B cell (primary cell): Measurements from ENCODE around the gene BPIFB2. TPM values are rescaled to one million over a fixed set of nuclear protein-coding genes. Genes with fewer than 3 reads are reported as not detected.

Experiments used
- ATAC-seq: fragments of 200-7000 bp; cut with Tn5 transposase; one replicate; pipeline ENCODE4 v1.10.0; 2021; ENCODE audit warnings: low read depth, mild to moderate bottlenecking, moderate number of reproducible peaks, moderate library complexity
- CTCF ChIA-PET: fragments of 350-600 bp; sonication (Branson Sonifier 250); formaldehyde crosslinking; loops from one replicate; lab custom pipeline; 2021; ENCODE audit warnings: antibody characterized with exemption, inconsistent platforms; lab: Charles Lee
- POLR2A ChIA-PET: fragments of 350-600 bp; sonication (Branson Sonifier 250); formaldehyde crosslinking; loops from one replicate; lab custom pipeline; 2021; ENCODE audit warnings: antibody characterized with exemption; lab: Charles Lee
- DNase-seq: peaks from one replicate; pipeline ENCODE4 v3.0.0; 2013
- H2AFZ ChIP-seq: 2 replicates; pipeline ENCODE4 v1.6.1; 2012; ENCODE audit warnings: mild to moderate bottlenecking, low read depth, low read length; ENCODE audit not compliant: insufficient read depth, poor library complexity, severe bottlenecking
- H3K27ac ChIP-seq, 2 donors: 1 replicate in 1 of 2; 2 replicates in 1 of 2; pipeline ENCODE4 v1.5.1; 2012 to 2013; ENCODE audit warnings: low read length in 2 of 2, mild to moderate bottlenecking in 2 of 2, moderate library complexity in 1 of 2
- H3K27me3 ChIP-seq, 4 experiments: fragments of 200-600 bp in 1 of 4; sonication (generic) in 1 of 4; replicated peaks in 1 of 4; 1 replicate in 2 of 4; 2 replicates in 2 of 4; pipeline versions ENCODE4 v1.6.1 to v1.7.0; 2013 to 2016; ENCODE audit warnings: low read length in 3 of 4, mild to moderate bottlenecking in 2 of 4, mixed read lengths in 1 of 4, moderate library complexity in 1 of 4; ENCODE audit not compliant: insufficient read depth in 4 of 4, control insufficient read depth in 3 of 4; ENCODE audit errors: control extremely low read depth in 1 of 4
- H3K36me3 ChIP-seq, 2 experiments: replicated peaks in 1 of 2; 1 replicate in 1 of 2; 2 replicates in 1 of 2; pipeline versions ENCODE4 v1.6.1 to v1.7.1; 2013; ENCODE audit warnings: low read length in 1 of 2; ENCODE audit not compliant: insufficient read depth in 2 of 2, control insufficient read depth in 1 of 2; ENCODE audit errors: control extremely low read depth in 1 of 2, extremely low read depth in 1 of 2
- H3K4me1 ChIP-seq, 2 donors: fragments of 200-600 bp in 1 of 2; sonication (generic) in 1 of 2; 1 replicate in 1 of 2; 2 replicates in 1 of 2; pipeline versions ENCODE4 v1.5.1 to v1.6.1; 2013 to 2017; ENCODE audit warnings: low read length in 2 of 2; ENCODE audit not compliant: control insufficient read depth in 2 of 2, insufficient read depth in 2 of 2
- H3K4me2 ChIP-seq: replicated peaks from 2 replicates; pipeline ENCODE3; 2012; ENCODE audit warnings: mild to moderate bottlenecking, low read depth, low read length; ENCODE audit not compliant: poor library complexity, severe bottlenecking
- H3K4me3 ChIP-seq, 5 experiments: fragments of 200-600 bp in 1 of 5; sonication (generic) in 1 of 5; 1 replicate in 3 of 5; 2 replicates in 2 of 5; pipeline versions ENCODE4 v1.5.1 to v1.7.0; 2011 to 2016; ENCODE audit warnings: low read length in 4 of 5, mild to moderate bottlenecking in 4 of 5, low read depth in 2 of 5, control low read depth in 1 of 5, moderate library complexity in 1 of 5; ENCODE audit not compliant: insufficient read depth in 1 of 5; ENCODE audit errors: control extremely low read depth in 1 of 5, extremely low read depth in 1 of 5
- H3K79me2 ChIP-seq: fragments of 200-600 bp; sonication (generic); one replicate; pipeline ENCODE4 v1.6.0; 2016; ENCODE audit warnings: low read length; ENCODE audit not compliant: control insufficient read depth, insufficient read depth
- H3K9ac ChIP-seq: fragments of 200-600 bp; sonication (generic); 2 replicates; pipeline ENCODE4 v1.6.1; 2017; ENCODE audit warnings: mild to moderate bottlenecking, low read length, moderate library complexity
- H3K9me3 ChIP-seq, 3 donors: one replicate each; pipeline versions ENCODE4 v1.6.1 to v1.7.1; 2013; ENCODE audit warnings: low read length in 2 of 3; ENCODE audit not compliant: control insufficient read depth in 2 of 3, insufficient read depth in 1 of 3; ENCODE audit errors: control extremely low read depth in 1 of 3
- H4K20me1 ChIP-seq: 2 replicates; pipeline ENCODE4 v1.6.0; 2012; ENCODE audit warnings: mild to moderate bottlenecking, low read length; ENCODE audit not compliant: insufficient read depth, control insufficient read depth, poor library complexity, severe bottlenecking
- H3K27ac Mint-ChIP-seq: one replicate; pipeline ENCODE4 v1.8.0; 2021; ENCODE audit warnings: mixed read lengths
- H3K27me3 Mint-ChIP-seq: one replicate; pipeline ENCODE4 v1.8.0; 2021; ENCODE audit warnings: mixed read lengths
- H3K4me1 Mint-ChIP-seq: one replicate; pipeline ENCODE4 v1.8.0; 2021; ENCODE audit warnings: mixed read lengths
- H3K4me3 Mint-ChIP-seq: one replicate; pipeline ENCODE4 v1.8.0; 2021; ENCODE audit warnings: mixed read lengths
- H3K9me3 Mint-ChIP-seq: one replicate; pipeline ENCODE4 v1.8.0; 2022; ENCODE audit warnings: mixed read lengths; ENCODE audit not compliant: insufficient read depth
- CTCF ChIP-seq: fragments of 200-600 bp; IDR thresholded peaks from one replicate; pipeline ENCODE4 v1.8.0; 2022; ENCODE audit warnings: antibody characterized with exemption, mild to moderate bottlenecking
- EZH2 ChIP-seq: IDR thresholded peaks from 2 replicates; pipeline ENCODE4 v1.6.1; 2012; ENCODE audit warnings: borderline replicate concordance, low read depth, mild to moderate bottlenecking, moderate library complexity, low read length; ENCODE audit not compliant: insufficient read depth, poor library complexity, severe bottlenecking
- WGBS: methylation state at CpG from one replicate; pipeline ENCODE4 v1.1.5; 2013; ENCODE audit warnings: missing lambda C conversion rate; ENCODE audit not compliant: insufficient coverage; 5-methylcytosine and 5-hydroxymethylcytosine counted together
- intact Hi-C: fragments of 100-400 bp; cut with micrococcal nuclease; formaldehyde crosslinking; loops from one replicate; pipeline ENCODE4 v1.10.0; 2022
- polyA plus RNA-seq: library from polyadenylated mRNA; depleted of rRNA; stranded (reverse); fragments of >200 nt; gene quantifications from 2 replicates; pipeline ENCODE4 v1.2.3, GENCODE V29; 2012
- total RNA-seq, 2 donors: library from RNA; stranded (reverse); fragments of 120-200 nt in 1 of 2; gene quantifications; 1 replicate in 1 of 2; 2 replicates in 1 of 2; pipeline versions ENCODE4 v1.2.3 to v1.2.4, GENCODE V29; 2013 to 2022

Gene BPIFB2
- total and polyA plus RNA-seq, 2 donors (not counting 1 experiment from before 2014, with no cell fraction given) = not detected

- H3K27me3 ChIP-seq = no peaks in the 10 kb centered on the region
- H3K79me2 ChIP-seq = no peaks in the 10 kb centered on the region
- H3K9me3 ChIP-seq = no peaks in the 10 kb centered on the region
- no peak overlapping the region for H3K27ac ChIP-seq
- intact Hi-C loops = no loop called here
- no peak overlapping the region for H3K4me2 ChIP-seq
- DNase-seq (no peak), ATAC-seq (no peak)
- no peak for TF ChIP-seq EZH2
- TF ChIP-seq CTCF = no peak
- POLR2A ChIA-PET = no interaction called here
- H3K27ac Mint-ChIP-seq = no peak overlapping the region
- CTCF ChIA-PET = interaction anchor here (3.5 kb wide), 1 partner anchor 169 kb away, joined by 11 read pairs; no protein-coding TSS in a partner anchor
- H2AFZ ChIP-seq = no peak overlapping the region
- H3K9me3 Mint-ChIP-seq = no peaks in the 10 kb centered on the region
- H3K27me3 Mint-ChIP-seq = peaks cover 7% of the 10 kb centered on the region
- H4K20me1 ChIP-seq = no peaks in the 10 kb centered on the region
- no peak overlapping the region for H3K9ac ChIP-seq
- no peaks in the 10 kb centered on the region for H3K4me1 Mint-ChIP-seq
- H3K4me3 Mint-ChIP-seq = no peak overlapping the region
- WGBS = 100% methylated on average over 1 of the region's 5 CpGs
- no peaks in the 10 kb centered on the region for H3K4me1 ChIP-seq
- H3K36me3 ChIP-seq = no peaks in the 10 kb centered on the region
- no peak overlapping the region for H3K4me3 ChIP-seq
These were observed 63.7 kb downstream of the BPIFB2 start for GRCh38 chr20:33071198-33071597.

- Histone ChIP-seq H3K36me3 (no peaks in the 10 kb centered on the region), H3K9me3 (no peaks in the 10 kb centered on the region), H3K9ac (no peak overlapping the region), H3K27me3 (peaks cover 0 to under 1% (median 0%) of the 10 kb centered on the region in 4 experiments), H3K4me1 (no peaks in the 10 kb centered on the region), H3K79me2 (no peaks in the 10 kb centered on the region), H3K27ac (no peak overlapping the region), H3K4me2 (no peak overlapping the region), H2AFZ (no peak overlapping the region), H3K4me3 (no peak overlapping the region), H4K20me1 (no peaks in the 10 kb centered on the region)
- no peak overlapping the region for H3K4me3 Mint-ChIP-seq
- DNase-seq (no peak), ATAC-seq (no peak)
- H3K9me3 Mint-ChIP-seq = no peaks in the 10 kb centered on the region
- peaks cover 11% of the 10 kb centered on the region for H3K27me3 Mint-ChIP-seq
- no peaks in the 10 kb centered on the region for H3K4me1 Mint-ChIP-seq
- H3K27ac Mint-ChIP-seq = no peak overlapping the region
- TF ChIP-seq CTCF (no peak), EZH2 (no peak)
- ChIA-PET CTCF (interaction anchor here (3.5 kb wide), 1 partner anchor 171 kb away, joined by 11 read pairs; no protein-coding TSS in a partner anchor), POLR2A (no interaction called here)
- intact Hi-C loops = no loop called here
- 86% methylated on average over 3 of the region's 4 CpGs for WGBS
These were observed 64.9 kb downstream of the BPIFB2 start for GRCh38 chr20:33072362-33072761.
